Measurements from ENCODE around the gene RAB34.

The RAB34 gene

GRCh38 chr17:28684963-28685362 lies 32.7 kb downstream of the RAB34 start:
- no peak for DNase-seq (ENCODE audit: low read depth, low spot score)

GRCh38 chr17:28682655-28683054 lies 35.0 kb downstream of the RAB34 start:
- DNase-seq (ENCODE audit: low read depth, low spot score) = no peak

GRCh38 chr17:28675980-28676379 lies 41.7 kb downstream of the RAB34 start:
- DNase-seq (ENCODE audit: low read depth, low spot score) = no peak

DNA sequence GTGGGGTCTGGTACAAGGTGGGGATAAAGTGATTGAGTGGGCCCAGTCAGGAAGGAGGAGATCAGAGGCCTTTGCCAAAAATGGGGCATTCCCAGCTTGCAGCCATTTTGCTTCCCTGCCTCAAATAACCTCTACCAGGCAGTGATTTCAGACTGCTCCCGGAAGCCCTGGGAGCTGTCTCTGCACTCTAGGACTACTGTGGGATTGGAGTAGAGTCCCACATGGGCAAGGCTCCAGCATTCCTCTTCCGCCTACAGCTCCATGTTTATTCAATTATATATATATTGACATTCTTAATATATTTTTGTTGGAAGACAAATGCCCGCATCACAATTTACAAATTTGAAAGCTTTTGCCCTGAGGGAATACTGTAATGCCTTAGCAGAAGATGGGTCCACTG lies 42.2 kb downstream of the RAB34 start:
- DNase-seq (ENCODE audit: low read depth, low spot score) = no peak

DNA sequence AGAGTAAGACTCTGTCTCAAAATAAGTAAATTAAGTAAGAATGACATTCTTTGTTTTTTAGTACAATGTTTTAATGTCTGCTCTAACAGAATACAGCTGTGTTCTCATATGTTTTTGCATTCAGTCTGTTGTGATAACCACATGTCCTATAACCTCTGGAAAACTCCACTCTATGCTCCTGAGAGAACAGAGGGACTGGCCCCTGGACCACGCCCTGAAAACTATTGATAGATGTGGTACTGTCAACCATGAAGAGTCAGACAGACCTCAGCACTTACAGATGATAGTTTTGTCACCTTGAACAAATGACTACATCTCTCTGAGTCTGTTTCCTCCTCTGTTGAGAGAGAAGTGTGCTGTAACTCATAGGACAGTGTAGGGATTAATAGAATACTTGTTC lies 47.8 kb downstream of the RAB34 start:
- no peak for DNase-seq (ENCODE audit: low read depth, low spot score)

- DNase-seq (ENCODE audit: low read depth, low spot score) = no peak
These were observed 49.8 kb downstream of the RAB34 start for GRCh38 chr17:28667870-28668269.

- no peak for DNase-seq (ENCODE audit: low read depth, low spot score)
These were observed 51.7 kb downstream of the RAB34 start for GRCh38 chr17:28665994-28666393.
